ENCODE results near the gene PDE11A.

PDE11A gene

GRCh38 chr2:177832611-177833433 is 239.8 kb downstream of the PDE11A start:
- TF ChIP-seq ZFX (IDR thresholded peaks at IDR 0.05): no peak
- TF ChIP-seq, protein P1, sequence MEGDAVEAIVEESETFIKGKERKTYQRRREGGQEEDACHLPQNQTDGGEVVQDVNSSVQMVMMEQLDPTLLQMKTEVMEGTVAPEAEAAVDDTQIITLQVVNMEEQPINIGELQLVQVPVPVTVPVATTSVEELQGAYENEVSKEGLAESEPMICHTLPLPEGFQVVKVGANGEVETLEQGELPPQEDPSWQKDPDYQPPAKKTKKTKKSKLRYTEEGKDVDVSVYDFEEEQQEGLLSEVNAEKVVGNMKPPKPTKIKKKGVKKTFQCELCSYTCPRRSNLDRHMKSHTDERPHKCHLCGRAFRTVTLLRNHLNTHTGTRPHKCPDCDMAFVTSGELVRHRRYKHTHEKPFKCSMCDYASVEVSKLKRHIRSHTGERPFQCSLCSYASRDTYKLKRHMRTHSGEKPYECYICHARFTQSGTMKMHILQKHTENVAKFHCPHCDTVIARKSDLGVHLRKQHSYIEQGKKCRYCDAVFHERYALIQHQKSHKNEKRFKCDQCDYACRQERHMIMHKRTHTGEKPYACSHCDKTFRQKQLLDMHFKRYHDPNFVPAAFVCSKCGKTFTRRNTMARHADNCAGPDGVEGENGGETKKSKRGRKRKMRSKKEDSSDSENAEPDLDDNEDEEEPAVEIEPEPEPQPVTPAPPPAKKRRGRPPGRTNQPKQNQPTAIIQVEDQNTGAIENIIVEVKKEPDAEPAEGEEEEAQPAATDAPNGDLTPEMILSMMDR (conservative IDR thresholded peaks at IDR 0.05): no peak
- no peak overlapping the region for H3K27ac ChIP-seq

- no peak overlapping the region for H3K27ac ChIP-seq
- TF ChIP-seq ZFX (IDR thresholded peaks at IDR 0.05): no peak
- TF ChIP-seq, protein P1 (conservative IDR thresholded peaks at IDR 0.05): no peak
These were observed 241.6 kb downstream of the PDE11A start for GRCh38 chr2:177830881-177831386.

DNA sequence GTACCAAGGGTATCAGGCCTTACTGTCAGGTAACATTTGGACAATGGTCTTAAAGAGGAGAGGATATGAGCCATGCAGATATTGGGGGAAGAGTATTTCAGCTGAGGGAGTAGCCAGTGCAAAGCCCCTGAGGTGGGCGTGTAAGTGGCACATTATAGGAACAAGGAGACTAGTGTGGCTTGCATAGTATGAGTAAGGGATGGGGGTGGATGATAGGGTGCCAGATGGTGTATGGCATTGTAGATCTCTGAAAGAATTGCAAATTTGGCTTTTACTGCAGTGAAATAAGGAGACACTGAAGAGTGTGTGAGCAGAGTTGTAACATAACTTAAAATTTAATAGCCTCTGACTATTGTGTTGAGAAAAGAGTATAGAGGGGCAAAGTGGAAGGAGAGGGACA is 244.0 kb downstream of the PDE11A start:
- no peak overlapping the region for H3K27ac ChIP-seq
- TF ChIP-seq, protein P1 (conservative IDR thresholded peaks at IDR 0.05): no peak
- no peak for TF ChIP-seq ZFX (IDR thresholded peaks at IDR 0.05)

- no peak for TF ChIP-seq ZFX (IDR thresholded peaks at IDR 0.05)
- TF ChIP-seq, protein P1 (conservative IDR thresholded peaks at IDR 0.05): no peak
- no peak overlapping the region for H3K27ac ChIP-seq
These were observed 245.7 kb downstream of the PDE11A start for GRCh38 chr2:177826897-177827296.

GRCh38 chr2:177822941-177823340 is 249.6 kb downstream of the PDE11A start:
- no peak overlapping the region for H3K27ac ChIP-seq
- TF ChIP-seq, protein P1 (conservative IDR thresholded peaks at IDR 0.05): no peak
- TF ChIP-seq ZFX (IDR thresholded peaks at IDR 0.05): no peak

GRCh38 chr2:177818412-177818811 is 254.2 kb downstream of the PDE11A start:
- no peak overlapping the region for H3K27ac ChIP-seq
- TF ChIP-seq, protein P1 (conservative IDR thresholded peaks at IDR 0.05): no peak
- no peak for TF ChIP-seq ZFX (IDR thresholded peaks at IDR 0.05)

DNA sequence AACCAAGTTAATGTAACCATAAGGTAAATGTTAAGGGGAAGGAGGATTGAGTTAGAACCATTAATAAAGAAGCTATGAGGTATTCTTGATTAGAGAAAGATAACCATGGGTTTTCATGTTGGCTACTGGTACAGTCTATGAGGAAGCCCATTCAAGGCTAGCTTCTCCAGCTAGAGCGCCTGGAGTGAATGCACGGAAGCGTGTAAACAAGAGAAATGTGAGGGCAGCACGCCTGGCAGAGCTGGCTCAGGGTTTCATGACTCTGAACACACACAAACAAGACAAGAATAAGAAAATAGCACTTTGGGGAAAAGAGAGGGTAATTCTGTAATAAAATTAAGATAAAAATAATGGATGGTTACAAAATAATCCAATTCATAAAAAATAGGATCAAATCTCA is 255.3 kb downstream of the PDE11A start:
- TF ChIP-seq ZFX (IDR thresholded peaks at IDR 0.05): no peak
- TF ChIP-seq, protein P1 (conservative IDR thresholded peaks at IDR 0.05): no peak

More for the DNA sequence above, 255.3 kb downstream of the PDE11A start:
- H3K27ac ChIP-seq: no peak overlapping the region

Measured in C4-2B (cell line).